Activated effector memory CD4-positive, alpha-beta T cell treated with Interleukin-2 at 50 U/mL for 16 hours (primary cell): ENCODE measurements around the gene KIAA1328.
"Not testable (repeated sequence)": the region's sequence is repeated elsewhere in the genome, so short reads cannot be mapped to it uniquely, and the experiment has no call there.

Experiments
- DNase-seq: peaks from one replicate; pipeline ENCODE4 v3.0.0-alpha.2; 2020

KIAA1328 gene

GRCh38 chr18:37161491-37161890 lies 332.6 kb downstream of the KIAA1328 start:
- no peak for DNase-seq

GRCh38 chr18:37162551-37162950 lies 333.6 kb downstream of the KIAA1328 start:
- no peak for DNase-seq

GRCh38 chr18:37163119-37163518 lies 334.2 kb downstream of the KIAA1328 start:
- no peak for DNase-seq

GRCh38 chr18:37166491-37166890 lies 337.6 kb downstream of the KIAA1328 start:
- no peak for DNase-seq

GRCh38 chr18:37166966-37167365 lies 338.0 kb downstream of the KIAA1328 start:
- DNase-seq, result not testable (repeated sequence)

- no peak for DNase-seq
These were observed 342.1 kb downstream of the KIAA1328 start for GRCh38 chr18:37170984-37171383.

- DNase-seq, result no peak
These were observed 344.5 kb downstream of the KIAA1328 start for GRCh38 chr18:37173384-37173783.

- no peak for DNase-seq
These were observed 347.0 kb downstream of the KIAA1328 start for GRCh38 chr18:37175727-37176620.

- DNase-seq, result no peak
These were observed 347.7 kb downstream of the KIAA1328 start for GRCh38 chr18:37176621-37176934.

GRCh38 chr18:37179384-37179783 lies 350.5 kb downstream of the KIAA1328 start:
- no peak for DNase-seq

GRCh38 chr18:37180086-37180485 lies 351.2 kb downstream of the KIAA1328 start:
- no peak for DNase-seq

- DNase-seq, result no peak
These were observed 353.6 kb downstream of the KIAA1328 start for GRCh38 chr18:37182340-37183135.

- DNase-seq, result no peak
These were observed 355.4 kb downstream of the KIAA1328 start for GRCh38 chr18:37184209-37184868.

- no peak for DNase-seq
These were observed 359.3 kb downstream of the KIAA1328 start for GRCh38 chr18:37188016-37188791.

GRCh38 chr18:37199741-37200140 lies 370.8 kb downstream of the KIAA1328 start:
- no peak for DNase-seq

- no peak for DNase-seq
These were observed 378.4 kb downstream of the KIAA1328 start for GRCh38 chr18:37207343-37207742.

- DNase-seq, result no peak
These were observed 381.9 kb downstream of the KIAA1328 start for GRCh38 chr18:37210781-37211180.

- no peak for DNase-seq
These were observed 389.2 kb downstream of the KIAA1328 start for GRCh38 chr18:37218022-37218590.

- DNase-seq, result no peak
These were observed 390.3 kb downstream of the KIAA1328 start for GRCh38 chr18:37219257-37219656.

- DNase-seq, result no peak
These were observed 393.5 kb downstream of the KIAA1328 start for GRCh38 chr18:37222354-37222998.

- DNase-seq, result no peak
These were observed 394.1 kb downstream of the KIAA1328 start for GRCh38 chr18:37222999-37223378.

- no peak for DNase-seq
These were observed 396.4 kb downstream of the KIAA1328 start for GRCh38 chr18:37225279-37225678.
